Measurements from ENCODE around the gene SP140. TPM values are rescaled to one million over a fixed set of nuclear protein-coding genes. Genes with fewer than 3 reads are reported as not detected.

Gene SP140
- total and polyA plus RNA-seq, 2 of the 8 experiments (the other 6 are each of a cell fraction or from before 2014, with no cell fraction given), result 0.23 to 1.3 TPM

- TF ChIP-seq CHD7 (IDR thresholded peaks at IDR 0.05; ENCODE audit: insufficient replicate concordance, low read length) (no peak), CBX5 (IDR thresholded peaks at IDR 0.05; ENCODE audit: low read depth, low read length) (no peak), SRF (IDR thresholded peaks at IDR 0.05; ENCODE audit: low read depth, low read length) (no peak), MAFK (IDR thresholded peaks at IDR 0.05; ENCODE audit: low read depth, low read length) (no peak), SIRT6 (IDR thresholded peaks at IDR 0.05; ENCODE audit: low read length) (no peak)
These were observed 80.1 kb downstream of the SP140 start (continued) for GRCh38 chr2:230305416-230306275.
